ENCODE results near the gene LRRC63. TPM values are rescaled to one million over a fixed set of nuclear protein-coding genes. Genes with fewer than 3 reads are reported as not detected.

The LRRC63 gene

DNA sequence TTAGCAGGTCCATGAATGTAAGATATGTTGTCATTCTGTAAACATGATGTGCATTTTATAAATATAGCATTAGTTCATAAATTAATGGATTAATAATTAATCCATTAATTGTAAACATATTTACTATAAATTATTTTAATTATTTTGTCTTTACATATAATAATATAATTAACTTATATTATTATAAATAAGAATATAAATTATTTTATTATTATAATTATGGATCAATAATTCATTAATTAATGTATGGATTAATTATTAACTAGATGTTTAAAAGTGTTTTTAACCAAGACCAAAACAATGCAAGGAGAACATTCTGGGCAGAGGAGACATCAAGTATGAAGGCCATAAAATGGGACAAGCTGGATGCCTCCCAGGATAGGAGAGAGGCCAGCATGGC, 103.3 kb downstream of the LRRC63 start:
- no peaks in the 10 kb centered on the region for H3K9me3 ChIP-seq (replicated peaks; ENCODE audit: low read length)
- no peaks in the 10 kb centered on the region for H3K36me3 ChIP-seq (ENCODE audit: insufficient read depth, low read length)
- no peak overlapping the region for H3K4me2 ChIP-seq (ENCODE audit: low read length)
- H3K4me1 ChIP-seq (ENCODE audit: control insufficient read depth, insufficient read depth, low read length), result no peaks in the 10 kb centered on the region
- peaks cover 7% of the 10 kb centered on the region for H3K27me3 ChIP-seq (ENCODE audit: control insufficient read depth, insufficient read depth, low read length)
- no peak overlapping the region for H3K9ac ChIP-seq (ENCODE audit: low read depth, low read length)
- H3K4me3 ChIP-seq (ENCODE audit: low read length), result no peak overlapping the region

DNA sequence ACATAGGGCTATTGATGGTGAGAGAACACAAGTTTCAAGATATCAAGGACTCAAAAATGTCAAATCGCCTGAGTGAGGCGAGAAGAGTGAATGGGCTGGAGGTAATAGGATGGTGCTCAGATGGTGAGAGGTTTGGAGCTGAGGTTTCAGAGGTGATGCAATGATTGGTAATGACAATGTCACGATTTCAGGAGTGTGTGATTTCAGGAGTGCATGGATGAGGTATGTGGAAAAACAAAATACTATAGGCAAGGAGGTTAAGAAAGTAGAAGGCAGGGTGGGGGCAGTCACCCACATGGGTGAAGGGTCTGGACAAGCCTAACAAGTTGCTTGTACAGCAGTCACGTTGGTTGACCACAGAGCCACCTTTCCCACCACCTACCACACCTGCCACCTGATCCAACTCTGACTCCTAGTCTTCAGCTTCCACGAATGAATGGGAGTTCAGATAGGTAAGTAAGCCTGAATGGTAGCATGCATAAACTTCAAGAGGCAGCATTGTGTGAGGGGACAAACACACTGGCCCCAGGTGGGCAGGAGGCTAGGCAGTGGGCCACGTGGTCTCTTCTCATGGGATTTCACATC, 103.9 kb downstream of the LRRC63 start:
- Histone ChIP-seq H3K27me3 (ENCODE audit: control insufficient read depth, insufficient read depth, low read length) (peaks cover 7% of the 10 kb centered on the region), H3K9me3 (replicated peaks; ENCODE audit: low read length) (no peaks in the 10 kb centered on the region), H3K9ac (ENCODE audit: low read depth, low read length) (no peak overlapping the region), H3K36me3 (ENCODE audit: insufficient read depth, low read length) (no peaks in the 10 kb centered on the region), H3K4me1 (ENCODE audit: control insufficient read depth, insufficient read depth, low read length) (no peaks in the 10 kb centered on the region), H3K4me2 (ENCODE audit: low read length) (no peak overlapping the region), H3K4me3 (ENCODE audit: low read length) (no peak overlapping the region)

DNA sequence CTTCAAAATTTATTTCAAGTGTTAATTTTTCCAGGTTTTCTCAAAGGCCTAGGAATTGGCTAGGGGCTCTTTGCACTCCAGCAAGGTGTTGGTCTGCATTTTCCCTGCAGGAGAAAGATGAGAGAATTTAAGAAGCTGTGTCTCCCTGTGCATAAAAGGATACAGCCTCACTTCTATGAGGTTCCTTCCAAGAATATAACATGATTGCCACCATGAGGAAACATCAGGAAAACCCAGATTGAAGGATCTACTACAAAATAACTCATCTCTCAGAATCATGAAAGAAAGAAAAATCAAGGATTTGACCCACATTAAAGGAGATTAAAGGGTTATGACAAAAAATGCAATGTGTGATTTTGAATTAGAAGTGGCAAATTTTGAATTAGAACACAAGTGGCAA, 105.4 kb downstream of the LRRC63 start:
- Histone ChIP-seq H3K4me3 (ENCODE audit: low read length) (no peak overlapping the region), H3K9ac (ENCODE audit: low read depth, low read length) (no peak overlapping the region), H3K27me3 (ENCODE audit: control insufficient read depth, insufficient read depth, low read length) (peaks cover 7% of the 10 kb centered on the region), H3K9me3 (replicated peaks; ENCODE audit: low read length) (no peaks in the 10 kb centered on the region), H3K36me3 (ENCODE audit: insufficient read depth, low read length) (no peaks in the 10 kb centered on the region), H3K4me2 (ENCODE audit: low read length) (no peak overlapping the region), H3K4me1 (ENCODE audit: control insufficient read depth, insufficient read depth, low read length) (no peaks in the 10 kb centered on the region)

DNA sequence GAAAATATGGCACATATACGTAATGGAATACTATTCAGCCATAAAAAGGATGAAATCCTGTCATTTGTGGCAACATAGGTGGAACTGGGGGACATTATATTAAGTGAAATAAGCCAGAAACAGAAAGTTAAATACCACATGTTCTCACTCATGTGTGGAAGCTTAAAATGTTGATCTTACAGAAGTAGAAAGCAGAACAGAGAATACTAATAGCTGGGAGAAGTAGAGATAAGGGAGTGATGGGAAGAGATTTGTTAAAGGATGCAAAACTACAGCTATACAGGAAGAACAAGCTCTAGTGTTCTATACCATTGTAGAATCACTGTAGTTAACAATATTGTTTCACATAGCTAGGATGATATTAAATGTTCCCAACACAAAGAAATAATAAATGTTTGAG, 107.3 kb downstream of the LRRC63 start:
- Histone ChIP-seq H3K9ac (ENCODE audit: low read depth, low read length) (no peak overlapping the region), H3K27me3 (ENCODE audit: control insufficient read depth, insufficient read depth, low read length) (peaks cover 7% of the 10 kb centered on the region), H3K9me3 (replicated peaks; ENCODE audit: low read length) (no peaks in the 10 kb centered on the region), H3K4me2 (ENCODE audit: low read length) (no peak overlapping the region), H3K4me3 (ENCODE audit: low read length) (no peak overlapping the region), H3K4me1 (ENCODE audit: control insufficient read depth, insufficient read depth, low read length) (no peaks in the 10 kb centered on the region), H3K36me3 (ENCODE audit: insufficient read depth, low read length) (no peaks in the 10 kb centered on the region)

DNA sequence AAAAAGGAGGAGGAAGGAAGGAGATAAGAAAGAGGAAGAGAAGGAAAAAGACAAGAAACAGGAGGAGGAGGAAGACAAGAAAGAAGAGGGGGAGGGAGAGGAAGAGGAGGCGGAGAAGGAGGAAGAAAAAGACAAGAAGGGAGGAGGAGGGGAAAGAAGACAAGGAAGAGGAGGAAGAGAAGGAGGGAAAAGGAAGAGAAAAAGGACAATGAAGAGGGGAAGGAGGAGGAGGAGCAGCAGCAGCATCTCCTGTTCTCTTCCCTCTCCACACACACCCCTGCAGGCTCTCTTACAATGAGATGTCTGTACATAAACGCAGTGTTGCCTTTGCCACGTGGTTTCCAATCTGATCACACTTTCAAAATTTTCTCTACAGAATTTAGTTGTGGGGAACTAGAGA, 108.7 kb downstream of the LRRC63 start:
- no peak overlapping the region for H3K4me3 ChIP-seq (ENCODE audit: low read length)
- H3K4me2 ChIP-seq (ENCODE audit: low read length), result no peak overlapping the region
- peaks cover 7% of the 10 kb centered on the region for H3K27me3 ChIP-seq (ENCODE audit: control insufficient read depth, insufficient read depth, low read length)
- no peaks in the 10 kb centered on the region for H3K4me1 ChIP-seq (ENCODE audit: control insufficient read depth, insufficient read depth, low read length)
- H3K9ac ChIP-seq (ENCODE audit: low read depth, low read length), result no peak overlapping the region
- no peaks in the 10 kb centered on the region for H3K36me3 ChIP-seq (ENCODE audit: insufficient read depth, low read length)
- H3K9me3 ChIP-seq (replicated peaks; ENCODE audit: low read length), result no peaks in the 10 kb centered on the region

DNA sequence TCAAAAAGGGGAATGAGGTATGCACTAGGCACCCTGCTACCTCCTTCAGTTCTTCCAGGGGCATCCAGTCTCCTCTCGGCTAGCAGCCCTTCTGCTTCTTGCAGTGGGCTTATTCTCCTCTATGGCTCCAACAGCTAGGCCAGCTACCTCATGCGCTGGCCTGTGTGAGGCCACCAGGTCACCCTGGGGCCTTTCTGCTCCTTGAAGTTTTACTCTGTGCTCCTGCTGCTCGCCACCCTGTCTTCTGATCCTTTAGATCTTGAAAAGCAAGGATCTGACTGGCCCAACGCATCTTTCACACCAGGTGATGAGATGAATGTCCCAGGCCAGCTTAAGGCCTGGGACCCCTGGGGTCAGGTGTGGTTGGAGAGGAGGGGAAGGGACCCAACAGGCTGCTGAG, 109.1 kb downstream of the LRRC63 start:
- H3K9ac ChIP-seq (ENCODE audit: low read depth, low read length), result no peak overlapping the region
- H3K27me3 ChIP-seq (ENCODE audit: control insufficient read depth, insufficient read depth, low read length), result peaks cover 7% of the 10 kb centered on the region

DNA sequence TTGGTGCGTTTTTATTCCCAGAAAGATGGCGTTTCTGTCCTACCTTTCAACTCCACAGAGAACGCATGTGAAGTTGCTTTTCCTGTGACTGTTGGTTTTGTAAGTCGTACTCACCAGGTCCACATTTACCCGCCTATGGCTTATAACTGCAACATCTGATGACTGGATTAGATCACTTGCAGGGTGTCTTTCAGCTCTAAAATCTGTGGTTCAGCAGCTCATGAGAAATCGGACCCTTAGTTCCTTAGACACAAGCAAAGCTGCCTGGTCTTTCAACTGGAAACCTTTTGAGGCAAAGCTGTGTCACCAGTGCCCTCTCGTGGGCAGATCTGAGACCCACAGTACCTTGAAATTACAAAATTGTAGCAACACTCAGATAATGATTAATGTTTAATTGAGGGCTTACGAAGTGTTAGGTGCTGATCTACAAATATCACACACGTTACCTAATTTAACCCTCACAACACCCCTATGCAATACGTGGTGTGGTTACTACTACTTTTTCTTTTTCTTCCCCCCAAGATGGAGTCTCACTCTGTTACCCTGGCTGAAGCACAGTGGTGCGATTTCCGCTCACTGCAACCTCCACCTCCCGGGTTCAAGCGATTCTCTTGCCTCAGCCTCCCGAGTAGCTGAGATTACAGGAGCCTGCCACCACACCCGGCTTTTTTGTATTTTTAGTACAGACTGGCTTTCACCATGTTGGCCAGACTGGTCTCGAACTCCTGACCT, 109.9 kb downstream of the LRRC63 start:
- Histone ChIP-seq H3K36me3 (ENCODE audit: insufficient read depth, low read length) (no peaks in the 10 kb centered on the region), H3K27me3 (ENCODE audit: control insufficient read depth, insufficient read depth, low read length) (peaks cover 8% of the 10 kb centered on the region), H3K9ac (ENCODE audit: low read depth, low read length) (no peak overlapping the region), H3K4me2 (ENCODE audit: low read length) (no peak overlapping the region), H3K9me3 (replicated peaks; ENCODE audit: low read length) (no peaks in the 10 kb centered on the region), H3K4me1 (ENCODE audit: control insufficient read depth, insufficient read depth, low read length) (no peaks in the 10 kb centered on the region), H3K4me3 (ENCODE audit: low read length) (no peak overlapping the region)

More for the DNA sequence above, 109.1 kb downstream of the LRRC63 start:
- no peaks in the 10 kb centered on the region for H3K4me1 ChIP-seq (ENCODE audit: control insufficient read depth, insufficient read depth, low read length)
- no peaks in the 10 kb centered on the region for H3K36me3 ChIP-seq (ENCODE audit: insufficient read depth, low read length)
- no peaks in the 10 kb centered on the region for H3K9me3 ChIP-seq (replicated peaks; ENCODE audit: low read length)
- H3K4me2 ChIP-seq (ENCODE audit: low read length), result no peak overlapping the region
- H3K4me3 ChIP-seq (ENCODE audit: low read length), result no peak overlapping the region

DNA sequence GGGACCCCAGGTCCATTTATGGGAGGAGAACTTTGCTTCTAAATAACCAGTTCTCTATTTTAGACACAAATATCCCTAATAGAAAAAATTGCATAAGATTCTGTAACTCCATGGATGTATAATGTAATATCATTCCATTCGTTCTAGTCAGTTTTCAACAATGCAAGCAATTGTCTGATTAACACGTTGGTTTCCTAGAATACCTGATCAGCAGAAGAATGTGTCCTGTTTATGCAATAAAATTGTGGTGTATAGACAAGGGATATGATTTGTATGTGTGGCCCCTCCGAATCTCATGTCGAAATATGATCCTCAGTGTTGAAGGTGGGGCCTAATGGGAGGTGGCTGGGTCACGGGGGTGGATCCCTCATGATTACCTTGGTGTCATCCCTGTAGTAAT, 113.2 kb downstream of the LRRC63 start:
- Histone ChIP-seq H3K9me3 (replicated peaks; ENCODE audit: low read length) (no peaks in the 10 kb centered on the region), H3K4me3 (ENCODE audit: low read length) (no peak overlapping the region), H3K27me3 (ENCODE audit: control insufficient read depth, insufficient read depth, low read length) (peaks cover 7% of the 10 kb centered on the region), H3K9ac (ENCODE audit: low read depth, low read length) (no peak overlapping the region), H3K4me2 (ENCODE audit: low read length) (no peak overlapping the region), H3K36me3 (ENCODE audit: insufficient read depth, low read length) (no peaks in the 10 kb centered on the region), H3K4me1 (ENCODE audit: control insufficient read depth, insufficient read depth, low read length) (no peaks in the 10 kb centered on the region)

Small RNA genes within 50 kb of the gene (small RNA-seq; reads per million reads assigned to genes)
- gene RN7SKP5 (not detected), gene RN7SL288P (not detected)
